PC-9 (cell line): ENCODE data around the gene OR8H3. TPM values are rescaled to one million over a fixed set of nuclear protein-coding genes. Genes with fewer than 3 reads are reported as not detected.

Source experiments
- BruUV-seq: library from RNA; stranded (reverse); fragments of 400-500 nt; replicated peaks from 2 replicates; lab custom pipeline; 2021; lab: Mats Ljungman, UMichigan
- CTCF ChIA-PET: fragments of 300-600 bp; sonication (Branson Sonifier 250); formaldehyde crosslinking; loops from one replicate; lab custom pipeline; 2022; ENCODE audit warnings: antibody characterized with exemption; lab: Charles Lee
- POLR2A ChIA-PET: fragments of 300-600 bp; sonication (Branson Sonifier 250); formaldehyde crosslinking; loops from one replicate; lab custom pipeline; 2022; ENCODE audit warnings: antibody characterized with exemption; ENCODE audit not compliant: unreplicated experiment; lab: Charles Lee
- DNase-seq, 2 experiments: peaks; one replicate each; pipeline versions ENCODE4 v3.0.0 to v3.0.0-alpha.2; 2015 to 2022; ENCODE audit warnings: mixed read lengths in 1 of 2
- H2AFZ ChIP-seq: fragments of 200-600 bp; sonication (generic); 2 replicates; pipeline ENCODE4 v1.8.1; 2017; ENCODE audit warnings: antibody characterized with exemption
- H3F3A ChIP-seq: fragments of 200-600 bp; sonication (generic); 2 replicates; pipeline ENCODE4 v1.8.1; 2017; ENCODE audit warnings: antibody characterized with exemption, mild to moderate bottlenecking, low read depth; ENCODE audit not compliant: insufficient read depth
- H3K27ac ChIP-seq: fragments of 200-600 bp; sonication (generic); 2 replicates; pipeline ENCODE4 v1.6.1; 2016; ENCODE audit warnings: mixed run types
- H3K27me3 ChIP-seq: fragments of 200-600 bp; sonication (generic); 2 replicates; pipeline ENCODE4 v1.6.1; 2016; ENCODE audit warnings: low read depth, mixed run types; ENCODE audit not compliant: insufficient read depth
- H3K36me3 ChIP-seq: fragments of 200-600 bp; sonication (generic); 2 replicates; pipeline ENCODE4 v1.6.1; 2016; ENCODE audit warnings: low read depth, mixed run types
- H3K4me1 ChIP-seq: fragments of 200-600 bp; sonication (generic); replicated peaks from 2 replicates; pipeline ENCODE4 v1.6.1; 2016; ENCODE audit warnings: mixed run types; ENCODE audit not compliant: insufficient read depth
- H3K4me2 ChIP-seq: fragments of 200-600 bp; sonication (generic); 2 replicates; pipeline ENCODE4 v1.6.1; 2017; ENCODE audit warnings: mixed run types
- H3K4me3 ChIP-seq: fragments of 200-600 bp; sonication (generic); 2 replicates; pipeline ENCODE4 v1.6.1; 2016; ENCODE audit warnings: mixed run types
- H3K79me2 ChIP-seq: fragments of 200-600 bp; sonication (generic); 2 replicates; pipeline ENCODE4 v1.6.1; 2017; ENCODE audit warnings: low read depth, mixed run types
- H3K9me2 ChIP-seq: fragments of 200-600 bp; sonication (generic); 2 replicates; pipeline ENCODE4 v1.8.1; 2017; ENCODE audit warnings: mild to moderate bottlenecking; ENCODE audit not compliant: insufficient read depth
- H3K9me3 ChIP-seq: fragments of 200-600 bp; sonication (generic); 2 replicates; pipeline ENCODE4 v1.8.1; 2016; ENCODE audit warnings: low read depth; ENCODE audit not compliant: insufficient read depth
- H4K20me1 ChIP-seq: fragments of 200-600 bp; sonication (generic); 2 replicates; pipeline ENCODE4 v1.8.1; 2017; ENCODE audit not compliant: insufficient read depth
- CTCF ChIP-seq: fragments of 200-600 bp; sonication (generic); conservative IDR thresholded peaks from 2 replicates; pipeline ENCODE4 v1.6.1; 2017; ENCODE audit warnings: mixed run types, antibody characterized with exemption, mild to moderate bottlenecking, moderate library complexity
- EZH2 ChIP-seq: fragments of 200-600 bp; sonication (generic); IDR thresholded peaks from 2 replicates; pipeline ENCODE4 v1.8.0; 2017; ENCODE audit warnings: antibody characterized with exemption, low read depth
- intact Hi-C: fragments of 100-400 bp; cut with micrococcal nuclease; formaldehyde crosslinking; loops from one replicate; pipeline ENCODE4 v1.10.0; 2022; ENCODE audit not compliant: unreplicated experiment
- total RNA-seq: library from RNA; stranded (reverse); gene quantifications from 2 replicates; pipeline ENCODE4 v1.2.3, GENCODE V29; 2021

The OR8H3 gene
- total RNA-seq, 1 experiment from 2014 or later: not detected

DNA sequence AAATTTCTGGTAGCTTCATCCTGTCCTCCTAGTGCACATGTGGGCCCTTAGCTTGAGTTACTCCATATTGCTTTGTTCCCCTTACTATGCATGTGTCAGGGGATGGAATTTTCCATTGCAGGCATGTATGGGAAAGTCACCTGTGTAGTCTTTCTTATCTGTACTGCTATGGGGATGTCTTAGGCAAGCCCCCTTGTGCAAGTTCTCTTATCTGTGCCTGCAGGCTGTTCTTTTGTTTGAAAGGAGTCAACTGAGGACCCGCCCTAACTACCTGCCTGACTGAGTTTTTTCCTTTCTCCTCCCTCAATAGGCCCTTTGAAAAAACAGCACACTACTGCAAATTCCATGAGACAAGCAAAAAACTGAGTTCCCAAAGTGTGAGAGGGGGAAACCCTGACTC is 29.2 kb downstream of the OR8H3 start:
- no peak for DNase-seq
- Histone ChIP-seq H3F3A (no peaks in the 10 kb centered on the region), H3K9me3 (no peaks in the 10 kb centered on the region), H3K4me2 (no peak overlapping the region), H3K4me3 (no peak overlapping the region), H3K27ac (no peak overlapping the region), H3K4me1 (no peaks in the 10 kb centered on the region), H3K36me3 (no peaks in the 10 kb centered on the region), H2AFZ (no peak overlapping the region), H3K79me2 (no peaks in the 10 kb centered on the region), H3K9me2 (no peaks in the 10 kb centered on the region), H3K27me3 (no peaks in the 10 kb centered on the region), H4K20me1 (no peaks in the 10 kb centered on the region)
- intact Hi-C loops: no loop called here
- TF ChIP-seq EZH2 (no peak), CTCF (no peak)
- POLR2A ChIA-PET: no interaction called here
- CTCF ChIA-PET: no interaction called here
- no TSS peak for BruUV-seq

DNA sequence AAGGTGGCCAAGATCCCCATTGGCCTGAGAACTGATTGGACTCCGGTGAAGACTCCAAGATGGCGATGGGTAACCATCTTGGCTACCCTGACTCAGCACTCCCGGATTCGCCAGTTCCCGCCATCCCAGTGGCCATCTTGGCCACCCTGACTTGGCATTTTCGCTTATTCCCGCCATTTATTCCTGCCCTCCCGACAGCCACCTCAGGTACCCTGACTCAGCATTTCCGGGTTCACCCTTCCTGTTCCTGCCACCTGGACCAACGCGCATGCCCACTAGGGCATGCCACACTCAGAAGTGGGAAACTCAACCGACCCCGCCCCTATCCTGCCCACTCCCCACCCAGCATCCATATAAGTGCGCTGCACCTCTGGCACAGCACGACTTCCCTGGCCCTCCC is 30.2 kb downstream of the OR8H3 start:
- BruUV-seq: no TSS peak
- Histone ChIP-seq H3K4me3 (no peak overlapping the region), H3K9me3 (no peaks in the 10 kb centered on the region), H3K36me3 (no peaks in the 10 kb centered on the region), H3K27me3 (no peaks in the 10 kb centered on the region), H3K9me2 (no peaks in the 10 kb centered on the region), H3K79me2 (no peaks in the 10 kb centered on the region), H4K20me1 (no peaks in the 10 kb centered on the region), H3K4me1 (no peaks in the 10 kb centered on the region), H3K27ac (no peak overlapping the region), H3F3A (no peaks in the 10 kb centered on the region), H3K4me2 (no peak overlapping the region), H2AFZ (no peak overlapping the region)
- CTCF ChIA-PET: no interaction called here
- DNase-seq: no peak
- POLR2A ChIA-PET: no interaction called here
- TF ChIP-seq CTCF: no peak
- no peak for TF ChIP-seq EZH2
- intact Hi-C loops: no loop called here

DNA sequence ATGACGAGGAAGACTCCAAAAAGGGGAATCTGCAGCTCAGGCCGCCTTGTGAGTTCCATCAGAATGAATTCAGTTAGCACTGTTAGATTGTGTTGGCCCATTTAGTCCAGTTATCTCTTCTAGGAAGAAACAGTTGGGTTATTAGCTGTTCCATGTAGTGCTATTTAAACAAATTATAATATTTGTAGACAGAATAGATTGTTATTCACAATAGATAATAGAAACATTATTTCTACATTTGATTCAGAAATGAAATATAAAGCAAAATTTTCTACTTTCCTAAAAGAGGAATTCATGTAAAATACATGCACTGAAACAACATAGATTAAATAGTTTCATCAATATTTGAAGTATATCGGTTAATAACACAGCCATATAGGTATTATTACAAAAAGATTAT is 38.0 kb downstream of the OR8H3 start, which contains the start of gene OR8K5:
Gene OR8K5 (minus strand): TSS at position 101 of the 400 bp plus-strand sequence. CDS start 0 bp downstream, at position 101.
- Histone ChIP-seq H3K27ac (no peak within 1 kb of the TSS), H3K36me3 (no peaks in the 10 kb centered on the region), H4K20me1 (no peaks in the 10 kb centered on the region), H3K4me1 (no peaks in the 10 kb centered on the region), H3K4me3 (no peak within 1 kb of the TSS), H2AFZ (no peak within 1 kb of the TSS), H3K9me2 (0 out of 2 replicates have a peak, but pooled peaks cover 4% of the 10 kb centered on the region), H3K79me2 (no peaks in the 10 kb centered on the region), H3K27me3 (no peaks in the 10 kb centered on the region), H3K9me3 (no peaks in the 10 kb centered on the region), H3F3A (no peaks in the 10 kb centered on the region), H3K4me2 (no peak within 1 kb of the TSS)
- no peak for DNase-seq
- intact Hi-C loops: no loop called here
- POLR2A ChIA-PET: no interaction called here
- no TSS peak for BruUV-seq
- CTCF ChIA-PET: no interaction called here
- TF ChIP-seq EZH2 (no peak), CTCF (no peak)
